ENCODE measurements around the gene KRTAP21-2. TPM values are rescaled to one million over a fixed set of nuclear protein-coding genes. Genes with fewer than 3 reads are reported as not detected.

Gene KRTAP21-2
- total RNA-seq, 1 experiment from 2014 or later, result not detected

DNA sequence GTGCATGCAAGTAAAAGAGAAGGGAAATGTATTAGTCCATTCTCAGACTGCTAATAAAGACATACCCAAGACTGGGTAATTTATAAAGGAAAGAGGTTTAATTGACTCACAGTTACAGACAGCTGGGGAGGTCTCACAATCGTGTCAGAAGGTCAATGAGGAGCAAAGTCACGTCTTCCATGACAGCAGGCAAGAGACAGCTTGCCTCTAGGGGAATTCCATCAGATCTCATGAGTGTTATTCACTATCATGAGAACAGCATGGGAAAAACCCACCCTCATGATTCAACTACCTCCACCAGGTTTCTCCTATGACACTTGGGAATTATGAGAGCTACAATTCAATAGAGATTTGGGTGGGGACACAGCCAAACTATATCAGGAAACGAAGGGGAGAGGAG lies 36.6 kb downstream of the KRTAP21-2 start:
- POLR2A ChIA-PET (ENCODE audit: unreplicated experiment), result no interaction called here
- no peak overlapping the region for H3K4me2 ChIP-seq
- H4K20me1 ChIP-seq (ENCODE audit: insufficient read depth), result no peaks in the 10 kb centered on the region
- H3K36me3 ChIP-seq (ENCODE audit: low read depth), result no peaks in the 10 kb centered on the region
- intact Hi-C loops (cut with micrococcal nuclease; ENCODE audit: unreplicated experiment), result no loop called here
- no peak overlapping the region for H2AFZ ChIP-seq
- TF ChIP-seq EZH2 (IDR thresholded peaks at IDR 0.05; ENCODE audit: low read depth), result no peak
- TF ChIP-seq, protein P1, sequence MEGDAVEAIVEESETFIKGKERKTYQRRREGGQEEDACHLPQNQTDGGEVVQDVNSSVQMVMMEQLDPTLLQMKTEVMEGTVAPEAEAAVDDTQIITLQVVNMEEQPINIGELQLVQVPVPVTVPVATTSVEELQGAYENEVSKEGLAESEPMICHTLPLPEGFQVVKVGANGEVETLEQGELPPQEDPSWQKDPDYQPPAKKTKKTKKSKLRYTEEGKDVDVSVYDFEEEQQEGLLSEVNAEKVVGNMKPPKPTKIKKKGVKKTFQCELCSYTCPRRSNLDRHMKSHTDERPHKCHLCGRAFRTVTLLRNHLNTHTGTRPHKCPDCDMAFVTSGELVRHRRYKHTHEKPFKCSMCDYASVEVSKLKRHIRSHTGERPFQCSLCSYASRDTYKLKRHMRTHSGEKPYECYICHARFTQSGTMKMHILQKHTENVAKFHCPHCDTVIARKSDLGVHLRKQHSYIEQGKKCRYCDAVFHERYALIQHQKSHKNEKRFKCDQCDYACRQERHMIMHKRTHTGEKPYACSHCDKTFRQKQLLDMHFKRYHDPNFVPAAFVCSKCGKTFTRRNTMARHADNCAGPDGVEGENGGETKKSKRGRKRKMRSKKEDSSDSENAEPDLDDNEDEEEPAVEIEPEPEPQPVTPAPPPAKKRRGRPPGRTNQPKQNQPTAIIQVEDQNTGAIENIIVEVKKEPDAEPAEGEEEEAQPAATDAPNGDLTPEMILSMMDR (conservative IDR thresholded peaks at IDR 0.05), result no peak
- no peaks in the 10 kb centered on the region for H3K4me1 ChIP-seq (replicated peaks; ENCODE audit: insufficient read depth)
- no TSS peak for BruUV-seq (replicated peaks)
- H3K27ac ChIP-seq, result no peak overlapping the region
- H3K4me3 ChIP-seq, result no peak overlapping the region
- H3K27me3 ChIP-seq (ENCODE audit: insufficient read depth, low read depth), result no peaks in the 10 kb centered on the region
- no peaks in the 10 kb centered on the region for H3K79me2 ChIP-seq (ENCODE audit: low read depth)
- no peaks in the 10 kb centered on the region for H3K9me3 ChIP-seq (ENCODE audit: insufficient read depth, low read depth)
- H3F3A ChIP-seq (ENCODE audit: insufficient read depth, low read depth), result no peaks in the 10 kb centered on the region
- CTCF ChIA-PET, result no interaction called here
- H3K9me2 ChIP-seq (ENCODE audit: insufficient read depth), result no peaks in the 10 kb centered on the region
- DNase-seq, result no peak

- H4K20me1 ChIP-seq (ENCODE audit: insufficient read depth), result no peaks in the 10 kb centered on the region
- no peaks in the 10 kb centered on the region for H3K4me1 ChIP-seq (replicated peaks; ENCODE audit: insufficient read depth)
- POLR2A ChIA-PET (ENCODE audit: unreplicated experiment), result no interaction called here
- H3K79me2 ChIP-seq (ENCODE audit: low read depth), result no peaks in the 10 kb centered on the region
- H3K4me3 ChIP-seq, result no peak overlapping the region
- no peak overlapping the region for H3K4me2 ChIP-seq
- H3K27me3 ChIP-seq (ENCODE audit: insufficient read depth, low read depth), result no peaks in the 10 kb centered on the region
- intact Hi-C loops (cut with micrococcal nuclease; ENCODE audit: unreplicated experiment), result no loop called here
- no peak for TF ChIP-seq EZH2 (IDR thresholded peaks at IDR 0.05; ENCODE audit: low read depth)
- TF ChIP-seq, protein P1 (conservative IDR thresholded peaks at IDR 0.05), result no peak
- CTCF ChIA-PET, result no interaction called here
- BruUV-seq (replicated peaks), result no TSS peak
- no peaks in the 10 kb centered on the region for H3K9me3 ChIP-seq (ENCODE audit: insufficient read depth, low read depth)
- no peak overlapping the region for H3K27ac ChIP-seq
- no peak for DNase-seq
- H3F3A ChIP-seq (ENCODE audit: insufficient read depth, low read depth), result no peaks in the 10 kb centered on the region
- no peak overlapping the region for H2AFZ ChIP-seq
- no peaks in the 10 kb centered on the region for H3K36me3 ChIP-seq (ENCODE audit: low read depth)
- no peaks in the 10 kb centered on the region for H3K9me2 ChIP-seq (ENCODE audit: insufficient read depth)
Observed at GRCh38 chr21:30707409-30707808, 39.6 kb downstream of the KRTAP21-2 start.

Other genes starting within 250 kb of the KRTAP21-2 start
- gene KRTAP19-5, start 245.1 kb downstream of the KRTAP21-2 start, total RNA-seq (2021), result not detected in 2 replicates
- not detected in 2 replicates for gene KRTAP19-6, start 205.4 kb downstream of the KRTAP21-2 start, total RNA-seq (2021)
- not detected in 2 replicates for gene KRTAP19-7, start 185.9 kb downstream of the KRTAP21-2 start, total RNA-seq (2021)
- not detected in 2 replicates for gene KRTAP22-2, start 156.9 kb downstream of the KRTAP21-2 start, total RNA-seq (2021)
- gene KRTAP6-3, start 154.8 kb downstream of the KRTAP21-2 start, total RNA-seq (2021), result not detected in 2 replicates
- not detected in 2 replicates for gene KRTAP6-2, start 148.4 kb downstream of the KRTAP21-2 start, total RNA-seq (2021)
- gene KRTAP22-1, start 146.2 kb downstream of the KRTAP21-2 start, total RNA-seq (2021), result not detected in 2 replicates
- not detected in 2 replicates for gene KRTAP6-1, start 133.3 kb downstream of the KRTAP21-2 start, total RNA-seq (2021)
- not detected in 2 replicates for gene KRTAP20-1, start 130.8 kb downstream of the KRTAP21-2 start, total RNA-seq (2021)
- gene KRTAP20-4, start 126.6 kb downstream of the KRTAP21-2 start, total RNA-seq (2021), result not detected in 2 replicates
- not detected in 2 replicates for gene KRTAP20-2, start 112.1 kb downstream of the KRTAP21-2 start, total RNA-seq (2021)
- not detected in 2 replicates for gene KRTAP20-3, start 104.4 kb downstream of the KRTAP21-2 start, total RNA-seq (2021)
- not detected in 2 replicates for gene KRTAP21-3, start 28.5 kb downstream of the KRTAP21-2 start, total RNA-seq (2021)
- gene KRTAP21-1, start 8.2 kb upstream of the KRTAP21-2 start, total RNA-seq (2021), result not detected in 2 replicates
- not detected in 2 replicates for gene KRTAP8-1, start 66.0 kb upstream of the KRTAP21-2 start, total RNA-seq (2021)
- not detected in 2 replicates for gene KRTAP7-1, start 82.5 kb upstream of the KRTAP21-2 start, total RNA-seq (2021)
- gene KRTAP11-1, start 134.3 kb upstream of the KRTAP21-2 start, total RNA-seq (2021), result not detected in 2 replicates

Measured in PC-9 (cell line).